Middle frontal gyrus (tissue), 1 donor: ENCODE data around the gene RABL6.
"Not testable (repeated sequence)": the region's sequence is repeated elsewhere in the genome, so short reads cannot be mapped to it uniquely, and the experiment has no call there.

Experiments
- DNase-seq: peaks from one replicate; pipeline ENCODE4 v3.0.0-alpha.2; 2015; ENCODE audit warnings: low spot score; ENCODE audit errors: extremely low spot score

The RABL6 gene

DNA sequence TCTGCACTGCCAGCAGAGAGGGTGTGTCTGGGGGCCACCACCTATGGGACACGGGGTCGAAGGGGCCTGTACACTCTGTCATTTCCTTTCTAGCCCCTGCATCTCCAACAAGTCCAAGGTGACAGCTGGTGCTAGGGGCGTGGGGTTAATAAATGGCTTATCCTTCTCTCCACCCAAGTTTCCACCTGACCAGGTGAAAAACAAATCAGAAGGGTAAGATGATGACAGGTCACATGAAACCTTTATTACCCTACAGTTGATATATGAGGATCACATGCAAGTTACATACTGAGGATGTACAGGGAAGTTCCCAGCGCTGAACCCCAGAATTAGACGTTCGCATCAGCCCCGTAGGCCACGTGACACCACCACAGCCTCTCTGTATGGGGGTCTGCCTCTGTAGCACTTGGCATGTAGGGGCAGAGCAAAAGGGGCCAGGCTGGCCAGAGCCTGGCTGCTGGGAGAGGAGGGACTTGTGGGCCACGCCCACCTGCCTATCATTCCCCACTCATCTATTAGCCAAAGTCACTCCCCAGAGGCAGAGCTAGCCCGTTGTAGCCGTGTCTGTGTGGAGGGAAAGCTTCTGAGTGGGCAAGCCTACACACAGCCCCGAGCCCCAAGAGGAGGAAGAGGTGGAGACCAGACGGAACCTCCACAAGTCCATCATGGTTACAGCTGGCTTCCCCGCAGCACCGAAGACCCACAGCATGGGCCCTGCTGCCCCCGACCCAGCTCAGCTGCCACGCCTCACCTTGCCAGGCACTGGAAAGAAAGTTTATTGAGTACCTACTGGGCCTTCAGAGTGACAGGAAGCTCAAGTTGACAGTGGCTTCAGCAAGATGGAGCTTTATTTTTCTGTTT, 14.4 kb upstream of the RABL6 start:
- DNase-seq, result no peak

DNA sequence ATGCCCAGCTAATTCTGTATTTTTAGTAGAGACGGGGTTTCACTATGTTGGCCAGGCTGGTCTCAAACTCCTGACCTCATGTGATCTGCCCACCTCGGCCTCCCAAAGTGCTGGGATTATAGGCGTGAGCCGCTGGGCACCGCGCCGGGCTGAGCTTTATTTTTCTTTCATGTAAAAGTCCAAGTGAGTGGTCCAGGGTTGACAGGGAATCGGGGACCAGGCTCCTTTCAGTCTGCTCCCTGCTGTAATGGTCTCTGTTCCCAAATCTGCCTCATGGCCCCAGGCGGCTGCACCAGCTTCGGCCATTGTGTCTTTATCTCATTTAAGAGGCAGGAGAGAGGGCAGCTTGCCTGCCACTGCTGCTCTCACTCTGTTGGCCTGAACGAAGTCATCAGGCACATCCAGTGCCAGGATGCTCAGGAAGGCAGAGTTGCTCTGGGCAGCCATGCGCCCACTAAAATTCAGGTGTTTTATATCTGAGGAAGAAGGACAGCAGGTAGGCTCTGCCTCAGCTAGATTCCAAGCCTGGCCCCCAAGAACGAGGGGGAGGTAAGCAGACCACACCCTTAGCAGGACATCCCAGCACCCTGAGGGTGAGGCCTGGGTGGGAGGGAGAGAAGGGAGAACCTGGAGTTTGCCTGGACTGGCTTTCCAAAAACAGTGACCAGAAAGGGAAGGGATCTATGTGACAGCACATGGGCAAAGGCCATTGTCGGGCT, 13.3 kb upstream of the RABL6 start:
- no peak for DNase-seq

- no peak for DNase-seq
These were observed 12.8 kb upstream of the RABL6 start for GRCh38 chr9:136795000-136795348.

DNA sequence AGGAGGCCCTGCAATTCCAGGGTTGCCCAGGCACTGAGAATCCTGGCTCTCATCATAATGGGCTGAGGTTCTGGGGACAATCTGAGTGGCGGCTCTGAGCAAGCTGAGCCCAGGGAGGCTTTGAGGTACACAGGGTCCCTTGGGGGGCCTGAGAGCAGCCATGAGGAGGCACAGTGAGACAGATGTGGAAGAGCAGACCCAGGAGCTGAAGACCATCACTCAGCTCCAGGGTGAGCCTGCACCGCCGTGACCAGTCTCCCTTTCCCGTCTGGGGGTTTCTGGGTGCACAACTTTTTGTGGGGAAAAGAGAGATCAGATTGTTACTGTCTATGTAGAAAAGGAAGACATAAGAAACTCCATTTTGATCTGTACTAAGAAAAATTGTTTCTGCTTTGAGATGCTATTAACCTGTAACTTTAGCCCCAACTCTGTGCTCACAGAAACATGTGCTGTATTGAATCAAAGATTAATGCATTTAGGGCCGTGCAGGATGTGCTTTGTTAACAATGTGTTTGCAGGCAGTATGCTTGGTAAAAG, 11.4 kb upstream of the RABL6 start, which contains the start of gene CCDC183:
Gene CCDC183 (plus strand): TSS at position 101 of the 537 bp plus-strand sequence. CDS start 60 bp downstream, at position 161.
- DNase-seq, result no peak

DNA sequence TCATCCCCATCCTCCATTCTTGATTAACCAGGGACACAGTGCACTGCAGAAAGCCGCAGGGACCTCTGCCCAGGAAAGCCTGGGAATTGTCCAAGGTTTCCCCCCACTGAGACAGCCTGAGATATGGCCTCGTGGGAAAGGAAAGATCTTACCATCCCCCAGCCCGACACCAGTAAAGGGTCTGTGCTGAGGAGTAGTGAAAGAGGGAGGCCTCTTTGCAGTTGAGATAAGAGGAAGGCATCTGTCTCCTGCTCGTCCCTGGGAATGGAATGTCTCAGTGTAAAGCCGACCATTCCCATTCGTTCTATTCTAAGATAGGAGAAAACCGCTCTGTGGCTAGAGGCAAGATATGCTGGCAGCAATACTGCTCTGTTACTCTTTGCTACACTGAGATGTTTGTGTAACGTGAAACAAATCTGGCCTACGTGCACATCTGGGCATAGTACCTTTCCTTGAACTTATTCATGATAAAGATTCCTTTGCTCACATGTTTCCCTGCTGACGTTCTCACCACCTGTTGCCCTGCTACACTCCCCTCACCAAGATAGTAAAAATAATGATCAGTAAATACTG, 10.9 kb upstream of the RABL6 start:
- not testable (repeated sequence) for DNase-seq

- DNase-seq, result no peak
These were observed 9.1 kb upstream of the RABL6 start for GRCh38 chr9:136798708-136799078.

DNA sequence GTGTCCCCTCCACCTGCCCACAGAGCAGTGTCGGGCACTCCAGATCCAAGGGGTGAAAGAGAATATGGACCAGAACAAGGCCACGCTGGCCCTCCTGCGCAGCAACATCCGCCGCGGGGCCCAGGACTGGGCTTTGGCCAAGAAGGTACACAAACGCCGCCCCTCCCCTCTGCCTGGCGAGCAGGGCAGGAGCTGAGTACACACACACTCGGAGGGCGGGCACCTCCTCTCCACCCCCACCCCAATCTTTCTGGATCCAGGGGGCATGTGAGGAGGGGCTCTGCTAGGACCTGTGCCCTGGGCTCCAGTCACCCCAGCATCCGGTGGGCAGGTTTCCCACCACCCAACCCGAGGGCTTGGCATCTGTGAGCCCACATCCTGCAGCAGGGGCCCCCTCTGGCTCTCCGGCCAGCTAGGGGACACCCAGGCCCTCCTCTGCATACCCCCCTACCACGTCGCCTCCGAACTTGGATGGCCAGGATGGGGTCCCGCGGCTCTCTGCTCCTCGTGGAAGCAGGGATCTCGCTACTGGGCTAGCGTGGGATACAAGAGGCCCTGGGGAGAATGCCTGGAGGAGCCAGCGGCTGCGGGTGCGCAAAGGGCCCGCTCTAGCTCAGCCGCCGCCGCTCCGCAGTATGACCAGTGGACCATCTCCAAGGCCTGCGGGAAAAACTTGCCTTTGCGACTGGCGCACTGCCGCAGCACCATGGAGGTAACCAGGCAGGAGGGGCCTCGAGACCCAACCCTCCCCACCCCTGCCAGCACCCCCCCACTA, 8.5 kb upstream of the RABL6 start:
- no peak for DNase-seq

- DNase-seq, result no peak
These were observed 7.7 kb upstream of the RABL6 start for GRCh38 chr9:136799854-136800657.

GRCh38 chr9:136802321-136802720, 5.4 kb upstream of the RABL6 start:
- no peak for DNase-seq

DNA sequence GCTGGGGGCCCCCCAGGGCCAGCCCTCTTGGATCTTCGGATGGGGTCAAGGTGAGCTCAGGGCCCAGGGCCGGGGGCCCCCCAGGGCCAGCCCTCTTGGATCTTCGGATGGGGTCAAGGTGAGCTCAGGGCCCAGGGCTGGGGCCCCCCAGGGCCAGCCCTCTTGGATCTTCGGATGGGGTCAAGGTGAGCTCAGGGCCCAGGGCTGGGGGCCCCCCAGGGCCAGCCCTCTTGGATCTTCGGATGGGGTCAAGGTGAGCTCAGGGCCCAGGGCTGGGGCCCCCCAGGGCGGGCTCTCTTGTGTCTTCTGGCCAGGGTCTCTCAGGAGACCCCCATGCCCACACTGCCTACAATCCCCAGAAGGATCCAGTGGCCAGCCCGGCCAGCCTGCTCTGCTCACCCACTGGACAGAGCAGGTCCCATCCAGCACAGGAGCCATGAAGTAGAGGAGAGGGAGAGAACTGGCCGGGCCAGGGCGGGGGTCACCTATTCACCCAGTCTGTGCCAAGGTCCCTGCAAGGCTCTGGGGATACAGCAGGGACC, 4.7 kb upstream of the RABL6 start:
- not testable (repeated sequence) for DNase-seq

DNA sequence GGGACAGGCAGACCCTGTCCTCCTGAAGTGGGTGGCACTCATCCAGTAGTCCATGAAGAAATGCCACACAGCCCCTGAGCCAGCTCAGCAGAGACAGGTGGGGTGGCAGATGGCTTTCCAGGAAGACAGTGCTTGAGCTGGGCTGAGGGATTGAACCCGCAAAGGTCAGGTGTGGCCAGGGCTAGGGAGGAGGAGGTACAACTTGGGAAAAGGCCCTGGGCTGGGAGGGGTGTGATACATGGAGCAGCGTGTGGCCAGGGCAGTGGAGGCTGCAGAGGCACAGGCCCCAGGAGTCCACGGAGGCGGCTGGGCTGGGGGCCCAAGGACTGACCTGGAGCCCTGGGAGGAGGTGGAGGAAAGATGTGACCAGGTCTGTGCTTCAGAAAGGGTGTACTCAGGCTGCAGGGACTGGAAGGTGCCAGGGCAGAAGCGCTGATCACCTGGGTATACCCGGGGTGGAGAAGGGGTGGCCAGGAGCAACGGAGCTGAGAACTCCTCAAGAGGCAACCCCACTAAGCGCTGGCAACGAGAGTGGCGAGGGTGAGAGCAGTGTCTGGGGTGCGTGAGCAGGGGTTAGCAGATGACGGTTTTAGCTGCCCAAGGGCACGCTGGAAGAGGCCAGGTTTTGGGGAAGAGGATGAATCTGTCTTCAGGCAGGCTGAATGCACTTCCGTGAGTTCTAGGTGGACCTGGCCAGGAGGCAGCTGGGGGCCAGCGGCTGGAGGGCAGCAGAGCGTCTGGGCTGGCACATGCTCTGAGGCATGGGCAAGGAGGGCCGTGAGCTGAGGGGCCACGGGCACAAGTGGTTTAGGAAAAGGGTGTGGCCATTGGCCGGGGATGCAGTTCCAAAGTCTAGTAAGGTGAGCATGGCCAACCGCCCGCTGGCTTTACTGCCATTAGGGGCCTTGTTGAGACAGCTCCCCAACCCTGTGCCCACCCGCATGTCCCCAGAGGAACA, 3.9 kb upstream of the RABL6 start:
- DNase-seq, result no peak

DNA sequence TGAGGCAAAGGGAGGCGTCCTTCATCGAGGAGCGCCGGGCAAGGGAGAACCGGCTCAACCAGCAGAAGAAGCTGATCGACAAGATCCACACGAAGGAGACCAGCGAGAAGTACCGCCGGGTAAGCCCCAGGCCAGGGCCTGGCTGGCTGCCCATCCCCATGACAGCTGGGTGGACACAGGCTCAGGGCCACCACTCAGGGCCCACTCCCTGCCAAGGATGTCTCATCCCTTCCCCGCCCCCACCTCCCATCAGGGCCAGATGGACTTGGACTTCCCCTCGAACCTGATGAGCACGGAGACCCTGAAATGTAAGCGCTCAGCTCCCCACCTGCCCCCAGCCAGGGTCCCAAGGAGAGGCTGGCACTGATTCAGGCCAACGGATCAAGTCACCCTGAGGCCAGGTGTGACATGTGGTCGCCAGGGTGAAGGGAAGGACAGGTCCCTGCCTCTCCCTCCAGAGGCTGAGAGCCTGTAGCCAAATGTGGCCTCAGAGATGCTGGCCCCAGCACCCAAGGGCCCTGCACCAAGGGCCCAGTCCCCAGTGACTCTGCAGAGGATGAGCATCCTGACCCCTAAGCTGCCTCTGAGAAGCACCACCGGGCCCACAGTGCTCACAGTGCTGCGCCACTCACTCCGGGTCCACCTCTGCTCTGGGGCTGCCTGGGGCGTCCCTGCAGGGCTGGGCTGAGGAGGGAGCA, 3.1 kb upstream of the RABL6 start:
- DNase-seq, result no peak

DNA sequence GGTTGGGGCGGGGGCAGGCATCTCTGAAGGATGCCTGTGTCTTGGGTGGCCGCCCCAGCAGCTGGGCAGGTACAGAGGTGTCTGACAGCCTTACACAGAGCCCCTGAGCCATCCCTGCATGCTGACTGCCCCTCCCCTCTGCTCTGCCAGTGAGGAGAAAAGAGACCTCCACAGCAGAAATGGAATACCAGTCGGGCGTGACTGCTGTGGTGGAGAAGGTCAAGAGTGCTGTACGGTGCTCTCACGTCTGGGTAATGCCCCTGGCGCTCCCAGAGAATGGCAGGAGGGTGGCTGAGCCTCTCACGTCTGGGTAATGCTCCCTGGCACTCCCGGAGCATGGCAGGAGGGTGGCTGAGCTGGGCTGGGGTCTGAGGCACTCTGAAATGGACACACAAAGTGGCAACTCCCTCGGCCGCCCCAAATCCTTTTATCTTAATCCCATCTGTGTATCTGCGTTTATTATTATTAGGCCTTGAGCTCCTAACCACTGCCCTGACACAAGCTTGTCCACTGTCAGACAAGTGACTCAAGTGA, 2.5 kb upstream of the RABL6 start:
- DNase-seq, result no peak

DNA sequence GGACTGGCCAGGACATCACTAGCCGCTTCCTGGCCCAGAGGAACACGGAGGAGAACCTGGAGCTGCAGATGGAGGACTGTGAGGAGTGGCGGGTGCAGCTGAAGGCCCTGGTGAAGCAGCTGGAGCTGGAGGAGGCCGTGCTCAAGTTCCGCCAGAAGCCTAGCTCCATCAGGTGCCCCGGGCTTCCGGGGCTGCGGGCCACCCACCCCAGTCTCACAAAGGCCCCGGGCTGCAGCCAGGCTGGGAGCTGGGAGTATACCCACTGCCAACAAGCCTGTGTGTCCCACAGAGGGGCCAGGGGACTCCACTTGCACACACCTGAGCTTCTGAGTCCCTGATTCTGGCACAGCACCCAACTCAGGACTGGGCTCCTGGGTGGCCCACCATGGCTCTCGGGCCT, 1.7 kb upstream of the RABL6 start:
- no peak for DNase-seq

GRCh38 chr9:136806631-136807201, 1.0 kb upstream of the RABL6 start:
- no peak for DNase-seq

- no peak for DNase-seq
These were observed 492 bp downstream of the RABL6 start for GRCh38 chr9:136808075-136808805.

GRCh38 chr9:136808806-136809158, 1.0 kb downstream of the RABL6 start:
- DNase-seq, result no peak
